ENCODE data around the gene SIRPD.
A peak's percentile ranks its signal among the peaks of the same experiment; 100 is the strongest.

The SIRPD gene

GRCh38 chr20:1494436-1494835, 63.1 kb downstream of the SIRPD start:
- no peak for DNase-seq (ENCODE audit: low read depth)

- no peak for DNase-seq (ENCODE audit: low read depth)
These were observed 64.0 kb downstream of the SIRPD start for GRCh38 chr20:1493536-1493935.

GRCh38 chr20:1491860-1492642, 65.5 kb downstream of the SIRPD start:
- DNase-seq (ENCODE audit: low read depth) = no peak

DNA sequence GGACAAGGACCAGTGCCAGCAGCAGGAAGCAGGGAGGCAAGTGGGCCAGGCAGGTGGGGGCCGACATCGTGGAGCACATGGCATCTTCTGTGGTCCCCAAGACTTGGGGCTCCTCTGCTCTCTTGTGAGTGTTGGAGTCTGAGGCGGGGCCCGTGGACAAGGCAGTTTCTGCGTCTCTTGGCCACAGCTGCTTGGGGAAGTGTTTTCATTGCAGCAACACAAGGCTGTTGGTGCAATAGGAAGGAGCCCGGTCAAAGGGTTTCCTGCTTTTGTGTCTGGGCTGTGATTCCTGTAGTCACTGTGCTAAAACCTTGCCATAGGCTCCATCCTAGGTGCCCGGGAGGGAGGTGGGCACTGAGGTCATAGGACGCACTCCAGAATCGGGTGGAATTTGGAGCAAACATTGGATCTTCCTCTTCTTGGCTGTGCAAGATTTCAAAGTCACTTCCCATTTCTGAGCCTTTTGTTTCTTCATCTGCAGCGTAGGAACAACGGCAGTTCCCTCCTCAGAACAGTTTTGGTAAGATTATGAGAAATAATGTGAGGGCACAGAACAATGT, 66.1 kb downstream of the SIRPD start, which contains the start of gene SIRPB2:
Gene SIRPB2 (minus strand): TSS at position 140 of the 560 bp plus-strand sequence. CDS start 61 bp downstream, at position 79.
- DNase-seq (ENCODE audit: low read depth) = no peak

- DNase-seq (ENCODE audit: low read depth) = no peak
These were observed 66.8 kb downstream of the SIRPD start for GRCh38 chr20:1490643-1491195.

GRCh38 chr20:1489764-1490436, 67.6 kb downstream of the SIRPD start:
- DNase-seq (ENCODE audit: low read depth) = peak; percentile 25

DNA sequence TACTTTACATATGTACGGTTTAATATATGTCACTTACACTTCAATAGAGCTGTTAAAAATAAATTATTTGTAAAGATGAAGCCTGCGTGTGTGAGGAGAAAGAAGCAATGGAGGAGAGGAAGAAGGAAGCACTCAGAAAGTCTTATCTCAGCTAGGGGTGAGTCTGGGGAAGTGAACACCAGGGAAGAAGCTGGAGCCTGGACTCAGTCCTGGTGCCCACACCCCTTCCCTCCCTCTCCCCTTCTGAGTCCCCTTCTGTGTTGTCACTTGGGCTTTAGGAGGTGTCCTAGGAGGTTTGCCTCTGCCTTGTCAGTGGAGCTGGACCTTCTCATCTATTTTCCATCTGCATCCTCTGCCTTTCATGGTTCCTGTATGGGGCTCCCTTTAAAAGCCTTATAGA, 68.2 kb downstream of the SIRPD start:
- no peak for DNase-seq (ENCODE audit: low read depth)

GRCh38 chr20:1486566-1486965, 70.9 kb downstream of the SIRPD start:
- no peak for DNase-seq (ENCODE audit: low read depth)

GRCh38 chr20:1484438-1485116, 72.9 kb downstream of the SIRPD start:
- DNase-seq (ENCODE audit: low read depth) = peak; percentile 72
